B cell (primary cell): Measurements from ENCODE around the gene B3GNT7. TPM values are rescaled to one million over a fixed set of nuclear protein-coding genes. Genes with fewer than 3 reads are reported as not detected.

Experiments used
- ATAC-seq: fragments of 200-7000 bp; cut with Tn5 transposase; one replicate; pipeline ENCODE4 v1.10.0; 2021; ENCODE audit warnings: low read depth, mild to moderate bottlenecking, moderate number of reproducible peaks, moderate library complexity
- CTCF ChIA-PET: fragments of 350-600 bp; sonication (Branson Sonifier 250); formaldehyde crosslinking; loops from one replicate; lab custom pipeline; 2021; ENCODE audit warnings: antibody characterized with exemption, inconsistent platforms; lab: Charles Lee
- POLR2A ChIA-PET: fragments of 350-600 bp; sonication (Branson Sonifier 250); formaldehyde crosslinking; loops from one replicate; lab custom pipeline; 2021; ENCODE audit warnings: antibody characterized with exemption; lab: Charles Lee
- DNase-seq: peaks from one replicate; pipeline ENCODE4 v3.0.0; 2013
- H2AFZ ChIP-seq: 2 replicates; pipeline ENCODE4 v1.6.1; 2012; ENCODE audit warnings: mild to moderate bottlenecking, low read depth, low read length; ENCODE audit not compliant: insufficient read depth, poor library complexity, severe bottlenecking
- H3K27ac ChIP-seq, 2 donors: 1 replicate in 1 of 2; 2 replicates in 1 of 2; pipeline ENCODE4 v1.5.1; 2012 to 2013; ENCODE audit warnings: low read length in 2 of 2, mild to moderate bottlenecking in 2 of 2, moderate library complexity in 1 of 2
- H3K27me3 ChIP-seq, 4 experiments: fragments of 200-600 bp in 1 of 4; sonication (generic) in 1 of 4; replicated peaks in 1 of 4; 1 replicate in 2 of 4; 2 replicates in 2 of 4; pipeline versions ENCODE4 v1.6.1 to v1.7.0; 2013 to 2016; ENCODE audit warnings: low read length in 3 of 4, mild to moderate bottlenecking in 2 of 4, mixed read lengths in 1 of 4, moderate library complexity in 1 of 4; ENCODE audit not compliant: insufficient read depth in 4 of 4, control insufficient read depth in 3 of 4; ENCODE audit errors: control extremely low read depth in 1 of 4
- H3K36me3 ChIP-seq, 2 experiments: replicated peaks in 1 of 2; 1 replicate in 1 of 2; 2 replicates in 1 of 2; pipeline versions ENCODE4 v1.6.1 to v1.7.1; 2013; ENCODE audit warnings: low read length in 1 of 2; ENCODE audit not compliant: insufficient read depth in 2 of 2, control insufficient read depth in 1 of 2; ENCODE audit errors: control extremely low read depth in 1 of 2, extremely low read depth in 1 of 2
- H3K4me1 ChIP-seq, 2 donors: fragments of 200-600 bp in 1 of 2; sonication (generic) in 1 of 2; 1 replicate in 1 of 2; 2 replicates in 1 of 2; pipeline versions ENCODE4 v1.5.1 to v1.6.1; 2013 to 2017; ENCODE audit warnings: low read length in 2 of 2; ENCODE audit not compliant: control insufficient read depth in 2 of 2, insufficient read depth in 2 of 2
- H3K4me2 ChIP-seq: replicated peaks from 2 replicates; pipeline ENCODE3; 2012; ENCODE audit warnings: mild to moderate bottlenecking, low read depth, low read length; ENCODE audit not compliant: poor library complexity, severe bottlenecking
- H3K4me3 ChIP-seq, 5 experiments: fragments of 200-600 bp in 1 of 5; sonication (generic) in 1 of 5; 1 replicate in 3 of 5; 2 replicates in 2 of 5; pipeline versions ENCODE4 v1.5.1 to v1.7.0; 2011 to 2016; ENCODE audit warnings: low read length in 4 of 5, mild to moderate bottlenecking in 4 of 5, low read depth in 2 of 5, control low read depth in 1 of 5, moderate library complexity in 1 of 5; ENCODE audit not compliant: insufficient read depth in 1 of 5; ENCODE audit errors: control extremely low read depth in 1 of 5, extremely low read depth in 1 of 5
- H3K79me2 ChIP-seq: fragments of 200-600 bp; sonication (generic); one replicate; pipeline ENCODE4 v1.6.0; 2016; ENCODE audit warnings: low read length; ENCODE audit not compliant: control insufficient read depth, insufficient read depth
- H3K9ac ChIP-seq: fragments of 200-600 bp; sonication (generic); 2 replicates; pipeline ENCODE4 v1.6.1; 2017; ENCODE audit warnings: mild to moderate bottlenecking, low read length, moderate library complexity
- H3K9me3 ChIP-seq, 3 donors: one replicate each; pipeline versions ENCODE4 v1.6.1 to v1.7.1; 2013; ENCODE audit warnings: low read length in 2 of 3; ENCODE audit not compliant: control insufficient read depth in 2 of 3, insufficient read depth in 1 of 3; ENCODE audit errors: control extremely low read depth in 1 of 3
- H4K20me1 ChIP-seq: 2 replicates; pipeline ENCODE4 v1.6.0; 2012; ENCODE audit warnings: mild to moderate bottlenecking, low read length; ENCODE audit not compliant: insufficient read depth, control insufficient read depth, poor library complexity, severe bottlenecking
- H3K27ac Mint-ChIP-seq: one replicate; pipeline ENCODE4 v1.8.0; 2021; ENCODE audit warnings: mixed read lengths
- H3K27me3 Mint-ChIP-seq: one replicate; pipeline ENCODE4 v1.8.0; 2021; ENCODE audit warnings: mixed read lengths
- H3K4me1 Mint-ChIP-seq: one replicate; pipeline ENCODE4 v1.8.0; 2021; ENCODE audit warnings: mixed read lengths
- H3K4me3 Mint-ChIP-seq: one replicate; pipeline ENCODE4 v1.8.0; 2021; ENCODE audit warnings: mixed read lengths
- H3K9me3 Mint-ChIP-seq: one replicate; pipeline ENCODE4 v1.8.0; 2022; ENCODE audit warnings: mixed read lengths; ENCODE audit not compliant: insufficient read depth
- CTCF ChIP-seq: fragments of 200-600 bp; IDR thresholded peaks from one replicate; pipeline ENCODE4 v1.8.0; 2022; ENCODE audit warnings: antibody characterized with exemption, mild to moderate bottlenecking
- EZH2 ChIP-seq: IDR thresholded peaks from 2 replicates; pipeline ENCODE4 v1.6.1; 2012; ENCODE audit warnings: borderline replicate concordance, low read depth, mild to moderate bottlenecking, moderate library complexity, low read length; ENCODE audit not compliant: insufficient read depth, poor library complexity, severe bottlenecking
- WGBS: methylation state at CpG from one replicate; pipeline ENCODE4 v1.1.5; 2013; ENCODE audit warnings: missing lambda C conversion rate; ENCODE audit not compliant: insufficient coverage; 5-methylcytosine and 5-hydroxymethylcytosine counted together
- intact Hi-C: fragments of 100-400 bp; cut with micrococcal nuclease; formaldehyde crosslinking; loops from one replicate; pipeline ENCODE4 v1.10.0; 2022
- polyA plus RNA-seq: library from polyadenylated mRNA; depleted of rRNA; stranded (reverse); fragments of >200 nt; gene quantifications from 2 replicates; pipeline ENCODE4 v1.2.3, GENCODE V29; 2012
- total RNA-seq, 2 donors: library from RNA; stranded (reverse); fragments of 120-200 nt in 1 of 2; gene quantifications; 1 replicate in 1 of 2; 2 replicates in 1 of 2; pipeline versions ENCODE4 v1.2.3 to v1.2.4, GENCODE V29; 2013 to 2022

The B3GNT7 gene
- total and polyA plus RNA-seq, 2 donors (not counting 1 experiment from before 2014, with no cell fraction given) = 5.7 to 14.3 TPM

DNA sequence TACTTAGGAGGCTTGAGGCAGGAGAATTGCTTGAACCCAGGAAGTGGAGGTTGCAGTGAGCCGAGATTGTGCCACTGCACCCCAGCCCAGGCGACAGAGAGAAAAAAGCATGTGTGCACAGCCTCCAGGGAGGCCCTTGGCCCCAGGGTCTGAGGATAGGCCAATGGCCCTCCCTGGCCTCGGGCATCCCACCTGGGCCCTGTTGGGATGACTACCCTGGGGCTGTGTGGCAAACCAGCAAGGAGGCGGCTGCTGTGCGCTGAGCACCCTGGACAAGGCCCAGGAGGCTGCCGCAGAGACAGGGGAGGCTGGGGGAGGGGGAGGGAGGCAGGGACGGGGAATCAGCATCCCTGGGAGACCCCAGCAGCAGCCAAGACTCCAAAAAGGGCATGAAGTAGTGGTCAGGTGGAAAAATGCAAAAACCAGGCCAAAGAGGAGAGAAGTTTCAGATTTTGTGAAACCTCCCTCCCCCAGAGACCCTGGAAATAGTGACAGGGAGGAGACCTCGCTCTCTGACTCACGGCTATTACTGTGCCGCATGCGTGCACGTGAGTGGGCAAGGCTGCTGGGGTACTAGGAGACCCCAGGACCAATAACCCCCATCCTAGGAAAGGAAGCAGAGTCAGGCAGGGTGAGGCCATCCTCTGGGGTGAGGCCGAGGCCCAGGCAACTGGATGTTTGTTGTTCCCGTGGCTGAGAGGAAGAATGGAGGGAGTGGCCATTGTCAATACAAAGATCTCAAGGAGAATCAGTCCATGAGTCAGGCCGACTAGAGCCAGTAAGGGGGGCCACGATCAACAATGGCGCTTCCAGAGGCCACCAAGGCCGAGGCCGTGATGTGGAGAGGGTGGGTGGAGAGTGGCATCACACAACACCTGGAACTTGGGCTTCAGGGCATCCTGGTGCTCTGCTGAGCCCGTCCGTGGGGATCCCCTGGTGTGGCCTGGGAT is 16.0 kb upstream of the B3GNT7 start:
- H3K27ac Mint-ChIP-seq = no peak overlapping the region
- Histone ChIP-seq H3K27me3 (no peaks in the 10 kb centered on the region), H3K4me3 (no peak overlapping the region), H3K79me2 (no peaks in the 10 kb centered on the region), H3K9me3 (peaks cover 0 to 2% (median 0%) of the 10 kb centered on the region in 3 donors), H3K4me1 (no peaks in the 10 kb centered on the region), H3K9ac (no peak overlapping the region), H2AFZ (no peak overlapping the region), H3K36me3 (no peaks in the 10 kb centered on the region), H3K27ac (no peak overlapping the region), H4K20me1 (no peaks in the 10 kb centered on the region), H3K4me2 (no peak overlapping the region)
- ATAC-seq = no peak
- TF ChIP-seq EZH2 = no peak
- TF ChIP-seq CTCF = no peak
- POLR2A ChIA-PET = no interaction called here
- no peak for DNase-seq
- CTCF ChIA-PET = no interaction called here
- no peak overlapping the region for H3K4me3 Mint-ChIP-seq
- WGBS = 96% methylated on average over 14 of the region's 21 CpGs
- H3K27me3 Mint-ChIP-seq = peaks cover 3% of the 10 kb centered on the region
- H3K9me3 Mint-ChIP-seq = no peaks in the 10 kb centered on the region
- intact Hi-C loops = no loop called here
- no peaks in the 10 kb centered on the region for H3K4me1 Mint-ChIP-seq

- Histone ChIP-seq H3K27ac (no peak overlapping the region), H3K36me3 (no peaks in the 10 kb centered on the region), H3K79me2 (no peaks in the 10 kb centered on the region), H3K9me3 (peaks cover 1 to 6% (median 4%) of the 10 kb centered on the region in 3 donors), H2AFZ (no peak overlapping the region), H3K9ac (no peak overlapping the region), H3K4me3 (no peak overlapping the region), H3K4me1 (no peaks in the 10 kb centered on the region), H3K27me3 (no peaks in the 10 kb centered on the region), H4K20me1 (no peaks in the 10 kb centered on the region), H3K4me2 (no peak overlapping the region)
- ChIA-PET POLR2A (no interaction called here), CTCF (no interaction called here)
- Mint-ChIP-seq H3K4me1 (no peaks in the 10 kb centered on the region), H3K4me3 (no peak overlapping the region), H3K27ac (no peak overlapping the region), H3K9me3 (peaks cover 7% of the 10 kb centered on the region), H3K27me3 (peaks cover 3% of the 10 kb centered on the region)
- no peak for ATAC-seq
- WGBS = 92% methylated on average over 9 of the region's 10 CpGs
- intact Hi-C loops = no loop called here
- no peak for DNase-seq
- no peak for TF ChIP-seq CTCF
- TF ChIP-seq EZH2 = no peak
Measured at GRCh38 chr2:231380307-231380706, 15.2 kb upstream of the B3GNT7 start.
